ENCODE results near the gene DNAJB6.

GRCh38 chr7:157396316-157397035, 59.7 kb downstream of the DNAJB6 start:
- TF ChIP-seq, protein P1, sequence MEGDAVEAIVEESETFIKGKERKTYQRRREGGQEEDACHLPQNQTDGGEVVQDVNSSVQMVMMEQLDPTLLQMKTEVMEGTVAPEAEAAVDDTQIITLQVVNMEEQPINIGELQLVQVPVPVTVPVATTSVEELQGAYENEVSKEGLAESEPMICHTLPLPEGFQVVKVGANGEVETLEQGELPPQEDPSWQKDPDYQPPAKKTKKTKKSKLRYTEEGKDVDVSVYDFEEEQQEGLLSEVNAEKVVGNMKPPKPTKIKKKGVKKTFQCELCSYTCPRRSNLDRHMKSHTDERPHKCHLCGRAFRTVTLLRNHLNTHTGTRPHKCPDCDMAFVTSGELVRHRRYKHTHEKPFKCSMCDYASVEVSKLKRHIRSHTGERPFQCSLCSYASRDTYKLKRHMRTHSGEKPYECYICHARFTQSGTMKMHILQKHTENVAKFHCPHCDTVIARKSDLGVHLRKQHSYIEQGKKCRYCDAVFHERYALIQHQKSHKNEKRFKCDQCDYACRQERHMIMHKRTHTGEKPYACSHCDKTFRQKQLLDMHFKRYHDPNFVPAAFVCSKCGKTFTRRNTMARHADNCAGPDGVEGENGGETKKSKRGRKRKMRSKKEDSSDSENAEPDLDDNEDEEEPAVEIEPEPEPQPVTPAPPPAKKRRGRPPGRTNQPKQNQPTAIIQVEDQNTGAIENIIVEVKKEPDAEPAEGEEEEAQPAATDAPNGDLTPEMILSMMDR (IDR thresholded peaks at IDR 0.05; ENCODE audit: insufficient read depth, low read length, poor library complexity, severe bottlenecking), result no peak
- TF ChIP-seq EZH2phosphoT487 (conservative IDR thresholded peaks at IDR 0.05; ENCODE audit: low read length), result no peak
